ENCODE results near the gene CCDC85C. TPM values are rescaled to one million over a fixed set of nuclear protein-coding genes. Genes with fewer than 3 reads are reported as not detected.

CCDC85C gene
- total RNA-seq, 1 donor from 2014 or later: 16.6 TPM

DNA sequence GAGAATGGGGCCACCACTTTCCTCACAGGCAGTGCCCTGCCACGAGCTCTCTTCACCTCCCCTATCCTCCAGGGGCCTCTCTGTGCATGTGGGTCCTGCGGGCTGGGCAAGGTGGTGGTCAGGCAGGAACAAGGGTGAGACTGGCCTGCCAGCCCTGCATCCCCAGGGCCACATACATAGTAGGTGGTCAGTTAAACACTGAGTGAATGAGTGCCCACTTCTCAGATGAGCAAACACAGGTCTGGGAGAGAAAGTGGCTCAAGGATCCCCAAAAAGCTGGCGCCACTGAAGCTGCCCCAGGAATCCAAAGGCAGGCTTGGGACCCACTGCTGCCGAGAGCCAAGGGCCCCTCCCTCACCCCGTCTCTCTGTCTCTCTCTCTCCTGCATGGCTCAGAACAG lies 71.7 kb downstream of the CCDC85C start:
- no peak for FAIRE-seq
- Histone ChIP-seq H3K27me3 (ENCODE audit: insufficient read depth, low read length) (no peaks in the 10 kb centered on the region), H3K27ac (ENCODE audit: low read depth, low read length) (peak overlapping the region; percentile 88), H3K4me3 (ENCODE audit: insufficient read depth, low read depth, low read length) (no peak overlapping the region), H3K36me3 (ENCODE audit: insufficient read depth, low read length) (no peaks in the 10 kb centered on the region), H3K9ac (ENCODE audit: low read length) (peak overlapping the region; percentile 76), H3K4me2 (ENCODE audit: low read length) (no peak overlapping the region), H3K79me2 (ENCODE audit: insufficient read depth, low read length) (peaks cover 53% of the 10 kb centered on the region), H3K4me1 (ENCODE audit: insufficient read depth, low read length) (peaks cover 53% of the 10 kb centered on the region), H2AFZ (ENCODE audit: low read depth, low read length) (no peak overlapping the region), H3K9me3 (ENCODE audit: insufficient read depth, low read depth, low read length) (no peaks in the 10 kb centered on the region), H4K20me1 (ENCODE audit: insufficient read depth, low read length) (no peaks in the 10 kb centered on the region)
- no peaks in the 10 kb centered on the region for H3K36me3 Mint-ChIP-seq (ENCODE audit: low read depth, unreplicated experiment)
- TF ChIP-seq EZH2 (IDR thresholded peaks at IDR 0.05; ENCODE audit: insufficient read depth, low read length): no peak
- TF ChIP-seq, protein P1, sequence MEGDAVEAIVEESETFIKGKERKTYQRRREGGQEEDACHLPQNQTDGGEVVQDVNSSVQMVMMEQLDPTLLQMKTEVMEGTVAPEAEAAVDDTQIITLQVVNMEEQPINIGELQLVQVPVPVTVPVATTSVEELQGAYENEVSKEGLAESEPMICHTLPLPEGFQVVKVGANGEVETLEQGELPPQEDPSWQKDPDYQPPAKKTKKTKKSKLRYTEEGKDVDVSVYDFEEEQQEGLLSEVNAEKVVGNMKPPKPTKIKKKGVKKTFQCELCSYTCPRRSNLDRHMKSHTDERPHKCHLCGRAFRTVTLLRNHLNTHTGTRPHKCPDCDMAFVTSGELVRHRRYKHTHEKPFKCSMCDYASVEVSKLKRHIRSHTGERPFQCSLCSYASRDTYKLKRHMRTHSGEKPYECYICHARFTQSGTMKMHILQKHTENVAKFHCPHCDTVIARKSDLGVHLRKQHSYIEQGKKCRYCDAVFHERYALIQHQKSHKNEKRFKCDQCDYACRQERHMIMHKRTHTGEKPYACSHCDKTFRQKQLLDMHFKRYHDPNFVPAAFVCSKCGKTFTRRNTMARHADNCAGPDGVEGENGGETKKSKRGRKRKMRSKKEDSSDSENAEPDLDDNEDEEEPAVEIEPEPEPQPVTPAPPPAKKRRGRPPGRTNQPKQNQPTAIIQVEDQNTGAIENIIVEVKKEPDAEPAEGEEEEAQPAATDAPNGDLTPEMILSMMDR (IDR thresholded peaks at IDR 0.05; ENCODE audit: insufficient read depth, low read depth, low read length): no peak
- no peaks in the 10 kb centered on the region for H3K27me3 Mint-ChIP-seq (ENCODE audit: low read depth, unreplicated experiment)
- H3K27ac Mint-ChIP-seq (ENCODE audit: unreplicated experiment): no peak overlapping the region
- H3K9me3 Mint-ChIP-seq (ENCODE audit: unreplicated experiment): no peaks in the 10 kb centered on the region
- peaks cover 17% of the 10 kb centered on the region for H3K4me1 Mint-ChIP-seq (ENCODE audit: low read depth, unreplicated experiment)
- no peak overlapping the region for H3K4me3 Mint-ChIP-seq (ENCODE audit: unreplicated experiment)
- DNase-seq (ENCODE audit: low read depth): no peak

GRCh38 chr14:99531251-99532096 lies 72.5 kb downstream of the CCDC85C start:
- DNase-seq (ENCODE audit: low read depth) (peak; percentile 83), FAIRE-seq (no peak)
- peak overlapping the region; percentile 76 for H3K9ac ChIP-seq (ENCODE audit: low read length)
- no peaks in the 10 kb centered on the region for H3K36me3 ChIP-seq (ENCODE audit: insufficient read depth, low read length)
- H3K4me1 Mint-ChIP-seq (ENCODE audit: low read depth, unreplicated experiment): peaks cover 13% of the 10 kb centered on the region
- H3K79me2 ChIP-seq (ENCODE audit: insufficient read depth, low read length): peaks cover 45% of the 10 kb centered on the region
- H3K27me3 Mint-ChIP-seq (ENCODE audit: low read depth, unreplicated experiment): no peaks in the 10 kb centered on the region
- no peak overlapping the region for H3K4me3 Mint-ChIP-seq (ENCODE audit: unreplicated experiment)
- H2AFZ ChIP-seq (ENCODE audit: low read depth, low read length): peak overlapping the region; percentile 14
- H3K4me2 ChIP-seq (ENCODE audit: low read length): peak overlapping the region; percentile 61
- no peaks in the 10 kb centered on the region for H3K9me3 Mint-ChIP-seq (ENCODE audit: unreplicated experiment)
- H3K4me3 ChIP-seq (ENCODE audit: insufficient read depth, low read depth, low read length): no peak overlapping the region
- no peak for TF ChIP-seq EZH2 (IDR thresholded peaks at IDR 0.05; ENCODE audit: insufficient read depth, low read length)
- TF ChIP-seq, protein P1 (IDR thresholded peaks at IDR 0.05; ENCODE audit: insufficient read depth, low read depth, low read length): no peak
- H3K27ac Mint-ChIP-seq (ENCODE audit: unreplicated experiment): peak overlapping the region; percentile 91
- no peaks in the 10 kb centered on the region for H3K9me3 ChIP-seq (ENCODE audit: insufficient read depth, low read depth, low read length)
- H3K27ac ChIP-seq (ENCODE audit: low read depth, low read length): peak overlapping the region; percentile 88
- H3K27me3 ChIP-seq (ENCODE audit: insufficient read depth, low read length): no peaks in the 10 kb centered on the region
- no peaks in the 10 kb centered on the region for H3K36me3 Mint-ChIP-seq (ENCODE audit: low read depth, unreplicated experiment)
- H3K4me1 ChIP-seq (ENCODE audit: insufficient read depth, low read length): peaks cover 45% of the 10 kb centered on the region
- H4K20me1 ChIP-seq (ENCODE audit: insufficient read depth, low read length): no peaks in the 10 kb centered on the region
